H7 (cell line): ENCODE results near the gene KRT72. TPM values are rescaled to one million over a fixed set of nuclear protein-coding genes. Genes with fewer than 3 reads are reported as not detected.
"Not testable (repeated sequence)": the region's sequence is repeated elsewhere in the genome, so short reads cannot be mapped to it uniquely, and the experiment has no call there.

ENCODE experiments used
- DNase-seq: peaks from one replicate; pipeline ENCODE4 v3.0.0; 2012
- H3K27me3 ChIP-seq: 2 replicates; pipeline ENCODE4 v1.6.0; 2011; ENCODE audit warnings: mild to moderate bottlenecking, low read length; ENCODE audit not compliant: control insufficient read depth, insufficient read depth
- H3K36me3 ChIP-seq: replicated peaks from 2 replicates; pipeline ENCODE4 v1.5.1; 2011; ENCODE audit warnings: low read length; ENCODE audit not compliant: control insufficient read depth, insufficient read depth
- H3K4me3 ChIP-seq: 2 replicates; pipeline ENCODE4 v1.5.1; 2011; ENCODE audit warnings: low read depth, mild to moderate bottlenecking, control low read depth, low read length, moderate library complexity; ENCODE audit not compliant: insufficient read depth
- total RNA-seq: library from RNA; depleted of rRNA; stranded (reverse); fragments of >200 nt; shearing (Covaris generic); gene quantifications from 2 replicates; pipeline ENCODE4 v1.2.3, GENCODE V29; 2014

Gene KRT72
- total RNA-seq, 1 experiment from 2014 or later: not detected

DNA sequence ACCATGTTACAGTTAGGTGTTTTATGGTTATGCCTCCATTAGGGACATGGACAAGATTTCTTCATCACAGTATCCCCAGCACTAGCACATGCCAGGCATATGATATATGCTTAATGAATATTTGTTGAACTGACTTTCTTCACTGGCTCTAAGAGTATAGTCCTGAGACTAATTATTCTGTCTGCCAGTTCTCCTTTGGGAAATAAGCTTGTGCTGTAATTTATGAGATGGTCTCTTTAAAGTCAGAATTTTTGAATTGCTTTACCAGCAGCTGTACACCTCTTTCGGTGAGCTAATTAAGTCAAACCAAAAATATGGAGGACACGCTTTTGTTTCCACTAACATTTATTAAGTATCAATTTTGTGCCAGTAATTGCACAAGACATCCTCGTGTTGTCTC, 4.8 kb upstream of the KRT72 start:
- DNase-seq: no peak

GRCh38 chr12:52605542-52605941, 4.3 kb upstream of the KRT72 start:
- DNase-seq: no peak
- Histone ChIP-seq H3K27me3 (no peaks in the 10 kb centered on the region), H3K4me3 (no peak overlapping the region), H3K36me3 (no peaks in the 10 kb centered on the region)

More for the DNA sequence above, 4.8 kb upstream of the KRT72 start:
- no peak overlapping the region for H3K4me3 ChIP-seq
- no peaks in the 10 kb centered on the region for H3K36me3 ChIP-seq
- no peaks in the 10 kb centered on the region for H3K27me3 ChIP-seq

DNA sequence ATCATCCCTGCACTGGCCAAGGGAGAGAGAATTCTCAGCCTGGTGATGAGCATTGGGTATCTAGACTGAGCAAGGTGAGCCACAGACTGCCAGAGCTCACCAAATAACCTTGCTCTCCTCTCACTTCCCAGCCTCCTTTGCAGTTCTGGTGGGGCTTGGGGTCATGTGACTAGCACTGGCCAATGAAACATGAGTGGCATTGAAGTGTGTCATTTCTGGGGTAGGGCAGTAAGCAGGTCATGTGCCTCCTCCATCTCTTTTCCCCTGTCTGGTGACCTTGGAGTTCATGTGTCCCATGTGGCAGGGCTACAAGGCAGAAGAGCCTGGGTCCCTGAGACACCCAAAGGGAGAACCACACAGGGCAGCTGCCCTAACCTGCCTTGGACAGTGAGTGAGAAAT, 3.6 kb upstream of the KRT72 start:
- no peak overlapping the region for H3K4me3 ChIP-seq
- H3K27me3 ChIP-seq: no peaks in the 10 kb centered on the region
- no peak for DNase-seq
- no peaks in the 10 kb centered on the region for H3K36me3 ChIP-seq

GRCh38 chr12:52603314-52603713, 2.1 kb upstream of the KRT72 start:
- Histone ChIP-seq H3K27me3 (no peaks in the 10 kb centered on the region; the same call in 1 of the 2 replicates), H3K36me3 (no peaks in the 10 kb centered on the region), H3K4me3 (no peak overlapping the region)
- DNase-seq: no peak

- Histone ChIP-seq H3K27me3 (no peaks in the 10 kb centered on the region; the same call in 1 of the 2 replicates), H3K4me3 (no peak overlapping the region), H3K36me3 (no peaks in the 10 kb centered on the region)
- DNase-seq: no peak
Measured at GRCh38 chr12:52602552-52602951, 1.3 kb upstream of the KRT72 start.

DNA sequence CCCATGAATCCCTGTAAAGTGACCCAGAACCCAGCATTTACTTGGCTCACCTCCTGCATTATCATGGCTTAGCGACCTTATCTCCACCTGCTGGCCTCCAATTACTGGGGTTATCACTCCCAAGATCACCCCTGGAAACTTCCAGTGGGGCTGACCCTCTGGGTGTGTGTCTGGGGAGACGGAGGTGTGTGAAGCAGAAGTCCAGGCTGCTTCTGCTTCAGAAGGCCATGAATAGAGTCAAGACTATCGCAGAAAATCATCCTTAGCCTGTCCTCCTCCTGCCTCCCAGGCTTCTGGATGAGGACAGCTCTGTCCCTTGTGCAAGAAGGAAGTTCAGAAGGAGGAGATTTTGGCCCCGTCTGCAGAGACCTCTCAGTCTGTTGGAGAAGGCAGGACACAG, 408 bp upstream of the KRT72 start:
- no peak overlapping the region for H3K4me3 ChIP-seq
- no peak for DNase-seq

GRCh38 chr12:52600475-52600874, 788 bp downstream of the KRT72 start:
- Histone ChIP-seq H3K27me3 (no peaks in the 10 kb centered on the region; the same call in 1 of the 2 replicates), H3K4me3 (no peak overlapping the region), H3K36me3 (no peaks in the 10 kb centered on the region)
- no peak for DNase-seq

More for the DNA sequence above, 408 bp upstream of the KRT72 start:
- no peaks in the 10 kb centered on the region; the same call in 1 of the 2 replicates for H3K27me3 ChIP-seq
- no peaks in the 10 kb centered on the region for H3K36me3 ChIP-seq

DNA sequence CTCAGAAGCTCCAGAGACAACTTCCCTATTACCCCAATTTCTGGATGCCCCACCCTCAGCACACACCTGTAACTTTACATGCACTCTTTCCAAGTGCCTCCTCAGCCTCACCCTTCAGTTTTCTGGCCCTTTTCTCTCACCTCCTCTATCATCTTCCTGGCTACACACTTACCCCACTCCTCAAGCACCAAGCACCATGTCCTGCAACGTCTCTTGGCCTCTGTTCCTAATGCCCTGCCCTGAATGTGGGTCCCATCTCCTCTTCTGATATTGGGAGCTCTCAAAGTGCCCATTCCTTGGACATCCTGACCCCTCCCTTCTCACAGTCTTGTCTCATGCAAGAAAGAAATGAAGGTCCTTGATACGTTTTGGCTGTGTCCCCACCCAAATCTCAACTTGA, 1.2 kb downstream of the KRT72 start:
- no peak overlapping the region for H3K4me3 ChIP-seq
- H3K27me3 ChIP-seq: no peaks in the 10 kb centered on the region; the same call in 1 of the 2 replicates
- H3K36me3 ChIP-seq: no peaks in the 10 kb centered on the region
- no peak for DNase-seq

DNA sequence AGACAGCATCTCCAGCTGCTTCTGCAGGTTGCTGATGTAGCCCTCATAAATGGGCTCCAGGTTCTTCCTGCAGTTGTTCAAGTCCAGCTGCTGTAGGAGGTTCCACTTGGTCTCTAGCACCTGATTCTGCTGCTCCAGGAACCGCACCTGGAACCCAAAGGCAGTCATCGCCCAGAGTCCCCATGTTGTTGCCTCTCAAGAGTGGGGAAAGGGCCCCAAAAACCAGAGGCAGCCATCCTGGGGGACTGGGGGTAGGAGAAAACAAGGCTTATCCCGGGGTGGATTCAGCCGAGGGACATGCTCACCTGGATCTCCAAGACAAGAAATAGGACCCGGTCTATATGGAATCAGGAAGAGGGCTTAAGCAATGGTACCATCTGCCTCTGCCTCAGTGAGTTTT, 2.3 kb downstream of the KRT72 start:
- Histone ChIP-seq H3K36me3 (no peaks in the 10 kb centered on the region), H3K27me3 (no peaks in the 10 kb centered on the region; the same call in 1 of the 2 replicates), H3K4me3 (no peak overlapping the region)
- DNase-seq: no peak

DNA sequence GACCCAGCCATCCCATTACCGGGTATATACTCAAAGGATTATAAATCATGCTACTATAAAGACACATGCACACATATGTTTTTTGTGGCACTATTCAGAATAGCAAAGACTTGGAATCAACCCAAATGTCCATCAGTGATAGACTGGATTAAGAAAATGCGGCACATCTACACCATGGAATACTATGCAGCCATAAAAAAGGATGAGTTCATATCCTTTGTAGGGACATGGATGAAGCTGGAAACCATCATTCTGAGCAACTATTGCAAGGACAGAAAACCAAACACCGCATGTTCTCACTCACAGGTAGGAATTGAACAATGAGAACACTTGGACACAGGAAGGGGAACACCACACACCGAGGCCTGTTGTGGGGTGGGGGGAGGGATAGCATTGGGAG, 7.0 kb downstream of the KRT72 start:
- not testable (repeated sequence) for H3K36me3 ChIP-seq, H3K27me3 ChIP-seq, H3K4me3 ChIP-seq, DNase-seq

DNA sequence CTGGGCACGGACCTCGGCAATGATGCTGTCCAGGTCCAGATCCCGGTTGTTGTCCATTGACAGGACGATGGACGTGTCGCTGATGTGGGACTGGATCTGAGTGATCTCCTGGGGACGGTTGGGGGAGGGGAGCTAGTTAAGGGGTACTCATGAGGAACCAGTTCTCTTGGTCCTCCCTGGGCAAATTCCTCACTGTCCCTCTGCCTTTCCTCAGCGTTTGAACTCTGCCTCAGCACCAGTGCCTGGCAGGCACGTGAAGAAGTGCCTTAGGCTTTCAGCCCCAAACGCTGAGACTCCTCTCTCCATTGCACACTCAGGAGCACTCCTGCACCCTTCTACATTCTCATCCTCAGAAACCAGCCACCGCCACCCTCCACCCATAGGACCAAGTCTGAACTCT, 9.7 kb downstream of the KRT72 start:
- DNase-seq: no peak
- H3K36me3 ChIP-seq: no peaks in the 10 kb centered on the region
- no peak overlapping the region for H3K4me3 ChIP-seq
- no peaks in the 10 kb centered on the region for H3K27me3 ChIP-seq

- DNase-seq: no peak
- Histone ChIP-seq H3K4me3 (no peak overlapping the region), H3K27me3 (no peaks in the 10 kb centered on the region), H3K36me3 (no peaks in the 10 kb centered on the region)
Measured at GRCh38 chr12:52590021-52590420, 11.2 kb downstream of the KRT72 start.

DNA sequence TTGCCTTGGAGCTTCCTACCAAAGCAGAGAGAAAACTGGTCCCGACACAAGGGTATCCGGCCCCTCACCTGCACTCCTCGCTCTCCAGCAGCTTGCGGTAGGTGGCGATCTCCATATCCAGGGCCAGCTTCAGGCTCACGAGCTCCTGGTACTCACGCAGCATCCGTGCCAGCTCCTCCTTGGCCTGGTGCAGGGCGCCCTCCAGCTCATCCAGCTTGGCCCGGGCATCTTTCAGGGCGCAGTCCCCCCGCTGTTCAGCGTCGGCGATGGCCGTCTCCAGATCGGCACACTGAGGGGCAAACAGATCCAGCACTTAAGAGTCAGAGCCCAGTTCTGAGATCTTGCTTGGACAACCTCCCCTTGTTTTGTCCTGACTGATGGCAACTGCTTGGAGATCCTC, 13.7 kb downstream of the KRT72 start:
- Histone ChIP-seq H3K27me3 (no peaks in the 10 kb centered on the region), H3K36me3 (no peaks in the 10 kb centered on the region), H3K4me3 (no peak overlapping the region)
- no peak for DNase-seq

DNA sequence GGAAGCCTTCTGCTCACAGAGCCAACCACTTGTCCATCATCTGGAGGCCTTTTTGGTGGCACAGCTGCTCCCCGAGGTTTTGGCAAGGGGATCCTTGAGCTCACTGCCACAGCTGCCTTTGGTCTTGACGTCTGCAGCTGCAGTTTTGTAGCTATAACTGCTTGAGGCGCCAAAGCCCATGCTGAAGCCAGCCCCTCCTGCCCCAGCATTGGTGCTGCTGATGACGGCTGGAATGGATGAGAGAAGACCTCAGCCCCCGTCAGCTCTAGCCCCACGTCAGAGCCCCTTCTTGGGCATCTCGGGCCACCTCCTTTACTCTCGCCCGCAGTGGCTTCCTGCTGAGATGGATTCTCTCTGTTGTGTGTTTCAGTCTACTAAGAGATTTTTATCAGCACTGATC, 15.3 kb downstream of the KRT72 start:
- H3K4me3 ChIP-seq: no peak overlapping the region
- no peaks in the 10 kb centered on the region for H3K27me3 ChIP-seq
- H3K36me3 ChIP-seq: no peaks in the 10 kb centered on the region
- no peak for DNase-seq

- H3K4me3 ChIP-seq: no peak overlapping the region
- no peak for DNase-seq
- no peaks in the 10 kb centered on the region for H3K27me3 ChIP-seq
- H3K36me3 ChIP-seq: no peaks in the 10 kb centered on the region
Measured at GRCh38 chr12:52585066-52585465, 16.2 kb downstream of the KRT72 start.

DNA sequence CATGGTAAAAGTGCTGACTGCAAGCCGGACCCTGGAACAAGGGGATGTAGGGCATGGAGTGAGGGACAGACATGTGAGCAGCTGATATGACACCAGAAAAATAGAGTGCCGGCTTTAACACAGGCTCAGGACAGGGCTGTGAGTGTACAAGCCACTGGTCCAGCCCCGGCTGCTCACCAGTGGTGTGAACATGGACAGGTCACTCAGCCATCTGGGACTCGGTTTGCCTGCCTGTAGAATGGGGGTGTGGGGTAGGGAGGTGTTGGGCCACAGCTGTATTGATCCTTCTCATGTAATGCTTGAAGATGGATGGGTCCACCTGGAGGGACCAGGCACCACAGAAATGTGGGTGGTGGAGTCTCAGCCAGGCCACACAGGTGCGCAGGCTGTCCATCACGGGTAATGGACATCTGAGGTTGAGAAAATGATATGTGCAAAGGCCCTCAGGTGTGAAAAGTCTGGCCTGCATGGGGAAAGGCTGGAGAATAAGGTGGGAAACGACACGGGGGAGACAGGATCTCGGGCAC, 17.0 kb downstream of the KRT72 start:
- Histone ChIP-seq H3K27me3 (no peaks in the 10 kb centered on the region), H3K36me3 (no peaks in the 10 kb centered on the region), H3K4me3 (no peak overlapping the region)
- no peak for DNase-seq
